Measurements from ENCODE around the gene ZCWPW1.

ZCWPW1 gene, protein sequence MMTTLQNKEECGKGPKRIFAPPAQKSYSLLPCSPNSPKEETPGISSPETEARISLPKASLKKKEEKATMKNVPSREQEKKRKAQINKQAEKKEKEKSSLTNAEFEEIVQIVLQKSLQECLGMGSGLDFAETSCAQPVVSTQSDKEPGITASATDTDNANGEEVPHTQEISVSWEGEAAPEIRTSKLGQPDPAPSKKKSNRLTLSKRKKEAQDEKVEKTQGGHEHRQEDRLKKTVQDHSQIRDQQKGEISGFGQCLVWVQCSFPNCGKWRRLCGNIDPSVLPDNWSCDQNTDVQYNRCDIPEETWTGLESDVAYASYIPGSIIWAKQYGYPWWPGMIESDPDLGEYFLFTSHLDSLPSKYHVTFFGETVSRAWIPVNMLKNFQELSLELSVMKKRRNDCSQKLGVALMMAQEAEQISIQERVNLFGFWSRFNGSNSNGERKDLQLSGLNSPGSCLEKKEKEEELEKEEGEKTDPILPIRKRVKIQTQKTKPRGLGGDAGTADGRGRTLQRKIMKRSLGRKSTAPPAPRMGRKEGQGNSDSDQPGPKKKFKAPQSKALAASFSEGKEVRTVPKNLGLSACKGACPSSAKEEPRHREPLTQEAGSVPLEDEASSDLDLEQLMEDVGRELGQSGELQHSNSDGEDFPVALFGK

DNA sequence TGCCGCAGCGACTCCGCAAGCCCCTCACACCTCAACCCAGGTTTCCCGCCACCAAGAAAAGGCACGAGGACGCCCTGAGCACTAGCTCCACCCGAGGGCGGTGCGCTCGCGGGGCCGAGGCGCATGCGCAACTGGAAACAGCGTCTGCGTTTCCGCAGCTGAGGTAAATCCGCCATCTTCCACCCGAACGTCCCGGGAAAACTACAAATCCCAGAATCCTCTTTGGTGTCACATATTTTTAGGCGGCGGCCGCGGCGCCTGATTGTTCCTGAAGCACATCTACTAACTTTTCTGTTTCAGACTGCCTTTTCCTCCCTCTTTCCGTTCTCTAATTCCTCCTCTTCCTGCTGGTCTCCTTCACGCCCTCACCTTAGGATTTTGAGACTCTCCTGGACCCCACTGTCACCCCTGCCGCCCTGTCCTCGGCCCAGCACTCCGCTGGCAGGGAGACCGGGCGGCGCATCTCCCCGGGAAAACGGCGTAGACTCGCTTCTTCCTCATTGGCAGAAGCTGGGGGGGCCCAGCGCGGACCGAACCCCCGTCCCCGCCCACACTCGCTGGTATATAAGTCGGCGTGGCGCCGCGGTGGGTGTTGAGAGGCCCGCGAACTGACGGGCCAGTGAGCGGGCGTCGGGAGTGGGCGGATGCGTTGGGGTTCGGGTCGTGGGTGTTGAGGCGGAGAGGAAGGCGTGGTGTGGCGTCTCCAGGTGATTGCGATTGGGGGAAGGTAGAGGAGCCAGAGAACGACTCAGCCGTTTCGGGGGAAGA is at the start of gene ZCWPW1:
ZCWPW1 (minus strand) TSS at position 505 of the 768 bp plus-strand sequence. CDS start 8,054 bp downstream, outside the sequence.
- DNase-seq (ENCODE audit: low read depth), result peak; percentile 95
- TF ChIP-seq, protein P1, sequence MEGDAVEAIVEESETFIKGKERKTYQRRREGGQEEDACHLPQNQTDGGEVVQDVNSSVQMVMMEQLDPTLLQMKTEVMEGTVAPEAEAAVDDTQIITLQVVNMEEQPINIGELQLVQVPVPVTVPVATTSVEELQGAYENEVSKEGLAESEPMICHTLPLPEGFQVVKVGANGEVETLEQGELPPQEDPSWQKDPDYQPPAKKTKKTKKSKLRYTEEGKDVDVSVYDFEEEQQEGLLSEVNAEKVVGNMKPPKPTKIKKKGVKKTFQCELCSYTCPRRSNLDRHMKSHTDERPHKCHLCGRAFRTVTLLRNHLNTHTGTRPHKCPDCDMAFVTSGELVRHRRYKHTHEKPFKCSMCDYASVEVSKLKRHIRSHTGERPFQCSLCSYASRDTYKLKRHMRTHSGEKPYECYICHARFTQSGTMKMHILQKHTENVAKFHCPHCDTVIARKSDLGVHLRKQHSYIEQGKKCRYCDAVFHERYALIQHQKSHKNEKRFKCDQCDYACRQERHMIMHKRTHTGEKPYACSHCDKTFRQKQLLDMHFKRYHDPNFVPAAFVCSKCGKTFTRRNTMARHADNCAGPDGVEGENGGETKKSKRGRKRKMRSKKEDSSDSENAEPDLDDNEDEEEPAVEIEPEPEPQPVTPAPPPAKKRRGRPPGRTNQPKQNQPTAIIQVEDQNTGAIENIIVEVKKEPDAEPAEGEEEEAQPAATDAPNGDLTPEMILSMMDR (IDR thresholded peaks at IDR 0.05; ENCODE audit: low read depth, low read length, missing control alignments), result no peak
- H3K4me3 ChIP-seq (ENCODE audit: low read depth, low read length), result peak within 1 kb of the TSS; percentile 65
- in situ Hi-C loops (cut with HindIII; ENCODE audit: low sequenced_read_pairs), result no loop called here

DNA sequence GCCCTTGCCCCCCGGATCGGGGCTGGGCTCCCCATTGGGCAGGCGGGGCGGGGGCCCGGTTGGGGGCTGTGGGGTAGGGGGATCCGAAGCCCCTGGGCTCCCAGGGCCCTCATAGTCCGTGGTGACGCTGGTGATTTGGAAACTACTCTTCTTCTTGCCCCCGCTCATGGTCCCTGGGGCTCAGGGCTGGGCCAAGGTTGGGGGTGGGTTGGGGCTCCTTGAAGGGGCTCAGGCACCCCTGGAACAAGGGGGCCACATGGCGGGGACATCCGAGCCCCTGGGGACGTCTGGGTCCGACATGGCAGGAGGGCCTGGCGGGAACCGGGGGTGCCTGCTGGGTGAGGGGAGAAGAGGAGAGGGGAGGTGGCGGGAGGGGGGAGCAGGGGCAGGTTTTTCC is 49.4 kb upstream of the ZCWPW1 start:
- in situ Hi-C loops (cut with HindIII; ENCODE audit: low sequenced_read_pairs), result no loop called here
- peak overlapping the region; percentile 91 for H3K4me3 ChIP-seq (ENCODE audit: low read depth, low read length)
- TF ChIP-seq, protein P1 (IDR thresholded peaks at IDR 0.05; ENCODE audit: low read depth, low read length, missing control alignments), result no peak
- no peak for DNase-seq (ENCODE audit: low read depth)

DNA sequence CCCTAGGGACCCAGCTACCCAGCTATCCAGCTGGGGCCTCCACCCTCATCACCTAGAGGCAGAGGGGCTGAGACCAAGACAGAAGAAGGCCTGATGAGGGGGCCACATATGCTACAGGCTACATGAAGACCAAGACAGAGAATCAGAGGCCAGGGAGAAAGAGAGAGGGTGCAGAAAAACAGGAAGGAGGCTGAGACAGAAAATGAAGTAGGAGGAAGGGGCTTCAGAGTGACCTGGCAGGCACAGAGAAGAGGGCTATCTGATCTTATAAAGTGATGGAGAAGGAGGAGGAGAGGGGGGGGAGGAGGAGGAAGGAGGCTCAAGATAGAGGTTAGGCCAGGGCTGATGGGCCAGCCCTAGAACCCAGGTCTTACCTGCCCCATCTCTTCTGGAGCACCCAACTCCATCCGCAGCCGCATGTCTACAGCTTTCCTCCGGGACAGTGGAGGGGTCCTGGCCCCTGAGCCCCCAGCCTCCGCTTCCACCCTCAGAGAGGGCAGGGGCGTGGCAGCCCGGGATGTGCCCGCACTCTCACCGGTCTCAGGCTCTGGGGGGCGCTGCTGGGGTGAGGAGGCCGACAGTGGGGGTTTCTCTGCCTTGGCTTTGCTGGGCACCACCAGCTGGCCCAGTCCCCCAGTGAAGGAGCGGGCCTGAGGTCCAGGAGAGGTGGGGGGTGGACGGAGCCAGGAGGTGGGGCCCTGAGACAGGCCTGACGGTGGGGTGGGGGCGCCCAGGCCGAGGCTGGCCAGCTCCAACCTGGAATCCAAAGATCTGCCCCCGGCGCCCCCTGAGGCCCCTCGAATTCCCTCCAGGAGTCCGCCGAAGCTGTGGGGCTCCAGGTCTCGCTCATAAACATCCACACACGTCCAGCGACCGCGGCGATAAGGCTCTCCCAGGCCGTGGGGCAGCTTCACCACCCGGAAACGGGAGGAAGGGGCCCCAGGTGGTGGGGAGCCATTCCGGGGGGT is 48.7 kb upstream of the ZCWPW1 start:
- no peak for DNase-seq (ENCODE audit: low read depth)
- in situ Hi-C loops (cut with HindIII; ENCODE audit: low sequenced_read_pairs), result no loop called here
- peak overlapping the region; percentile 91 for H3K4me3 ChIP-seq (ENCODE audit: low read depth, low read length)
- TF ChIP-seq, protein P1 (IDR thresholded peaks at IDR 0.05; ENCODE audit: low read depth, low read length, missing control alignments), result peak; percentile 35

DNA sequence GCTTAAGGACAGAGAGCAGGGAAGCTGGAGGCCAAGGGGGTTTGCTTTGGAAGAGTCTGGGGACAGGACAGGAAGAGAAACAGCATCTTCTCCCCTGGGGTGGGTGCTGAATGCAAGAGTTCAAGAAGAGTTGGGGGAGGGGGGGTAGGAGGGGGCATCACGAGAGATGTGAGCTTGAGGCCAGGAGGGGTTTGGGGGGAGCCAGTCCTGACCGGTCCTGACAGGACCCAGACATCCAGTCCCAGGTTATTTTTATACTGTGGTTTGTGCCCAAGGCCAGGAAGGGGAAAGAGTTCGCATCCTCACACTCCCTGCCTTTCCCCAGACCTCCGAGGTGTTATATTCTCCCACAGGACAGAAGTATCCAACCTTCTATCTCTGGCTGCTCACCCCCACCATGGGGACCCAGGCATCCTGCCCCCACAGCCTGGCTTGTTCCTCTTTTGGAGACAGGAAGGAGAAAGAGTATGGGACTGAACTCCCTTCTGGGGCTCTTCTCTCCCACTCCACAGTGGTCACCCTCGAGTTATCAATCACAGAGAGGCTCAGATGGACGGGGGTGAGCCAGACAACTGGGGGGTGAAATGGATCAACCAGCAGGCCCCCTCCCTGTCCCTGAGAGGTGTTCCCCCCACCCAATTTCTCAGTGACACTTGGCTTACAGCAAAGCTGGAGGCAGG is 47.7 kb upstream of the ZCWPW1 start:
- no peak for DNase-seq (ENCODE audit: low read depth)
- TF ChIP-seq, protein P1 (IDR thresholded peaks at IDR 0.05; ENCODE audit: low read depth, low read length, missing control alignments), result no peak
- peak overlapping the region; percentile 91 for H3K4me3 ChIP-seq (ENCODE audit: low read depth, low read length)
- in situ Hi-C loops (cut with HindIII; ENCODE audit: low sequenced_read_pairs), result no loop called here

DNA sequence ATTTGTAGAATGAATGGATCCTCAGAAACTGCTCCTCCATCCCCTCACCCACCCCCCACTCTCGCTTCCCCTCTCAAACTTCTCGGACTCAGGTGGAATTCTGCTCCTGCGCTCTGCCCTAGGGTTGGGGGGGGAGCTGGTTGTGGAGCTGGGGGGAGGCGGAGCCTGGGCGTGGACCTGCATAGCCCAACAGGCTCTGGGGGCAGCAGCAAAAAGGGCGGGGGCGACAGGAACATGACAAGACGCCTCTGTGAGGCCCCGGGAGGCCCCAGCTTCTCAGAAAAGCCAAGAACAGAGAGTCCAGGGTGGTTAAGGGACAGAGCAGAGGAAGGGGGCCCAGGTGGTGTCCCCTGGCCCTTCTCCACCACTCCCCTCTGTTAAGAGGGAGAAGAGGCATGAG is 47.0 kb upstream of the ZCWPW1 start:
- no peak overlapping the region for H3K4me3 ChIP-seq (ENCODE audit: low read depth, low read length)
- in situ Hi-C loops (cut with HindIII; ENCODE audit: low sequenced_read_pairs), result no loop called here
- TF ChIP-seq, protein P1 (IDR thresholded peaks at IDR 0.05; ENCODE audit: low read depth, low read length, missing control alignments), result no peak
- no peak for DNase-seq (ENCODE audit: low read depth)

All from astrocyte of the cerebellum (primary cell).